Ectodermal cell (in vitro differentiated cells): ENCODE results near the gene STARD3NL.

Experiments
- H3K27ac ChIP-seq: 2 replicates; pipeline ENCODE4 v1.7.0; 2013; ENCODE audit warnings: mild to moderate bottlenecking, low read depth, low read length; ENCODE audit not compliant: insufficient read depth, poor library complexity, severe bottlenecking
- H3K27me3 ChIP-seq: 2 replicates; pipeline ENCODE4 v1.7.0; 2013; ENCODE audit warnings: mild to moderate bottlenecking, low read length; ENCODE audit not compliant: insufficient read depth, control insufficient read depth, poor library complexity, severe bottlenecking
- H3K36me3 ChIP-seq: one replicate; pipeline ENCODE4 v1.7.0; 2013; ENCODE audit warnings: low read length; ENCODE audit not compliant: control insufficient read depth, insufficient read depth
- H3K4me1 ChIP-seq: one replicate; pipeline ENCODE4 v1.7.0; 2013; ENCODE audit warnings: low read length; ENCODE audit not compliant: control insufficient read depth, insufficient read depth
- H3K4me3 ChIP-seq: 2 replicates; pipeline ENCODE4 v1.7.0; 2013; ENCODE audit warnings: low read depth, low read length, control low read depth; ENCODE audit not compliant: insufficient read depth
- H3K9me3 ChIP-seq: 2 replicates; pipeline ENCODE4 v1.7.0; 2013; ENCODE audit warnings: mild to moderate bottlenecking, low read length, moderate library complexity; ENCODE audit not compliant: control insufficient read depth
- WGBS, 2 experiments: methylation state at CpG; one replicate each; pipeline ENCODE4 v1.1.7; 2013; ENCODE audit warnings: missing lambda C conversion rate in 2 of 2; 5-methylcytosine and 5-hydroxymethylcytosine counted together

STARD3NL gene

GRCh38 chr7:38276096-38276877 lies 98.2 kb downstream of the STARD3NL start:
- Histone ChIP-seq H3K4me1 (no peaks in the 10 kb centered on the region), H3K36me3 (no peaks in the 10 kb centered on the region), H3K4me3 (no peak overlapping the region), H3K9me3 (no peaks in the 10 kb centered on the region), H3K27me3 (no peaks in the 10 kb centered on the region), H3K27ac (no peak overlapping the region)
- WGBS, 2 experiments, result 81 to 87% methylated on average over 5 to 6 of the region's 6 CpGs

- Histone ChIP-seq H3K27ac (no peak overlapping the region), H3K36me3 (no peaks in the 10 kb centered on the region), H3K9me3 (no peaks in the 10 kb centered on the region), H3K4me3 (no peak overlapping the region), H3K27me3 (no peaks in the 10 kb centered on the region), H3K4me1 (no peaks in the 10 kb centered on the region)
- WGBS, 2 experiments, result 86 to 93% methylated on average over 1 of the region's 1 CpG
These were observed 102.0 kb downstream of the STARD3NL start for GRCh38 chr7:38280000-38280399.
